Measurements from ENCODE around the gene WWP2.
"Not testable (repeated sequence)": the region's sequence is repeated elsewhere in the genome, so short reads cannot be mapped to it uniquely, and the experiment has no call there.

WWP2 gene

GRCh38 chr16:69761983-69762813 lies at the start of gene WWP2:
Gene WWP2 (plus strand): TSS chr16:69762332. CDS start chr16:69787011, 24,679 bp downstream.
- DNase-seq = peak; percentile 38

GRCh38 chr16:69712914-69713581 lies 49.1 kb upstream of the WWP2 start:
- DNase-seq = no peak

- no peak for DNase-seq
Measured at GRCh38 chr16:69717066-69717465, 45.1 kb upstream of the WWP2 start.

GRCh38 chr16:69718111-69718764 lies 43.9 kb upstream of the WWP2 start:
- DNase-seq = no peak

GRCh38 chr16:69720822-69721430 lies 41.2 kb upstream of the WWP2 start:
- DNase-seq = no peak

GRCh38 chr16:69721441-69721957 lies 40.6 kb upstream of the WWP2 start:
- DNase-seq = no peak

GRCh38 chr16:69724414-69724873 lies 37.7 kb upstream of the WWP2 start:
- no peak for DNase-seq

GRCh38 chr16:69724981-69725479 lies 37.1 kb upstream of the WWP2 start:
- no peak for DNase-seq

GRCh38 chr16:69725480-69726312 lies 36.4 kb upstream of the WWP2 start:
- no peak for DNase-seq

- peak; percentile 80 for DNase-seq
Measured at GRCh38 chr16:69726313-69727060, 35.6 kb upstream of the WWP2 start, which contains the start of gene NQO1. Gene NQO1 (minus strand): TSS chr16:69726560. CDS start chr16:69726439, 121 bp downstream.

- DNase-seq = peak; percentile 56
Measured at GRCh38 chr16:69727916-69728270, 34.2 kb upstream of the WWP2 start.

GRCh38 chr16:69729030-69729429 lies 33.1 kb upstream of the WWP2 start:
- DNase-seq = not testable (repeated sequence)

GRCh38 chr16:69731280-69731679 lies 30.9 kb upstream of the WWP2 start:
- not testable (repeated sequence) for DNase-seq

GRCh38 chr16:69732101-69732500 lies 30.0 kb upstream of the WWP2 start:
- no peak for DNase-seq

- DNase-seq = no peak
Measured at GRCh38 chr16:69741519-69741918, 20.6 kb upstream of the WWP2 start.

- no peak for DNase-seq
Measured at GRCh38 chr16:69741951-69742904, 19.9 kb upstream of the WWP2 start.

GRCh38 chr16:69744363-69745231 lies 17.5 kb upstream of the WWP2 start:
- no peak for DNase-seq

- DNase-seq = no peak
Measured at GRCh38 chr16:69745232-69745612, 16.9 kb upstream of the WWP2 start.

- DNase-seq = no peak
Measured at GRCh38 chr16:69745959-69746358, 16.2 kb upstream of the WWP2 start.
